Uterus (tissue), 4 donors: ENCODE measurements around the gene LGR6. TPM values are rescaled to one million over a fixed set of nuclear protein-coding genes. Genes with fewer than 3 reads are reported as not detected.

Source experiments
- DNase-seq, 2 donors: peaks; one replicate each; pipeline ENCODE4 v3.0.0-alpha.2; 2019 to 2020
- H3K27ac ChIP-seq, 2 donors: fragments of 200-600 bp; sonication (generic); 1 replicate in 1 of 2; 2 replicates in 1 of 2; pipeline ENCODE4 v1.5.1; 2016 to 2018
- H3K27me3 ChIP-seq, 2 donors: fragments of 200-600 bp; sonication (generic); one replicate each; pipeline ENCODE4 v1.5.1; 2018 to 2019; ENCODE audit warnings: control low read depth in 1 of 2
- H3K36me3 ChIP-seq, 2 donors: fragments of 200-600 bp; sonication (generic); one replicate each; pipeline ENCODE4 v1.5.1; 2019; ENCODE audit warnings: control low read depth in 1 of 2
- H3K4me1 ChIP-seq, 2 donors: fragments of 200-600 bp; sonication (generic); one replicate each; pipeline ENCODE4 v1.5.1; 2018 to 2019; ENCODE audit warnings: control low read depth in 1 of 2
- H3K4me3 ChIP-seq, 2 donors: fragments of 200-600 bp; sonication (generic); 1 replicate in 1 of 2; 2 replicates in 1 of 2; pipeline ENCODE4 v1.5.1; 2018 to 2019; ENCODE audit warnings: mild to moderate bottlenecking in 1 of 2
- H3K9me3 ChIP-seq, 2 donors: fragments of 200-600 bp; sonication (generic); one replicate each; pipeline ENCODE4 v1.5.1; 2019; ENCODE audit warnings: control low read depth in 1 of 2
- CTCF ChIP-seq, 4 experiments: fragments of 200-600 bp in 2 of 4; fragments of 450-650 bp in 2 of 4; sonication (generic) in 2 of 4; IDR thresholded peaks; one replicate each; pipeline ENCODE4 v1.5.1; 2016 to 2019; ENCODE audit warnings: antibody characterized with exemption in 4 of 4, mild to moderate bottlenecking in 2 of 4, moderate library complexity in 1 of 4
- POLR2A ChIP-seq, 2 donors: fragments of 450-650 bp; IDR thresholded peaks; one replicate each; pipeline ENCODE4 v1.6.1; 2016; ENCODE audit warnings: antibody characterized with exemption in 2 of 2, mild to moderate bottlenecking in 1 of 2, moderate library complexity in 1 of 2
- intact Hi-C: fragments of 100-400 bp; cut with DNase I; formaldehyde crosslinking; loops from one replicate; pipeline ENCODE4 v1.15.1; 2023; ENCODE audit warnings: low total_unique reads
- total RNA-seq, 4 donors: library from RNA; depleted of rRNA in 3 of 4; stranded (reverse); fragments of >200 nt in 3 of 4; gene quantifications; one replicate each; pipeline versions ENCODE4 v1.1.0 to v1.2.4, GENCODE V29; 2014 to 2023
- donor health status: DM: yes; HTN: yes; CAD: no.

The LGR6 gene
- total RNA-seq, 4 donors from 2014 or later = 3.5 to 7.2 (median 4.0) TPM; not detected in 1

GRCh38 chr1:202266061-202266765 lies 72.6 kb downstream of the LGR6 start:
- H3K4me3 ChIP-seq = no peak overlapping the region
- no peak for DNase-seq
- no peaks in the 10 kb centered on the region for H3K27me3 ChIP-seq
- no peaks in the 10 kb centered on the region for H3K9me3 ChIP-seq
- H3K4me1 ChIP-seq = no peaks in the 10 kb centered on the region
- no peak overlapping the region for H3K27ac ChIP-seq
- TF ChIP-seq CTCF (IDR thresholded peaks at IDR 0.05) (no peak), POLR2A (IDR thresholded peaks at IDR 0.05) (no peak)
- intact Hi-C loops = no loop called here
- no peaks in the 10 kb centered on the region for H3K36me3 ChIP-seq

- H3K27ac ChIP-seq = no peak overlapping the region
- no peak overlapping the region for H3K4me3 ChIP-seq
- no peaks in the 10 kb centered on the region for H3K9me3 ChIP-seq
- no peaks in the 10 kb centered on the region for H3K27me3 ChIP-seq
- DNase-seq = no peak
- no peaks in the 10 kb centered on the region for H3K4me1 ChIP-seq
- no peak for TF ChIP-seq POLR2A (IDR thresholded peaks at IDR 0.05)
- TF ChIP-seq CTCF (IDR thresholded peaks at IDR 0.05) = no peak
- intact Hi-C loops = no loop called here
- no peaks in the 10 kb centered on the region for H3K36me3 ChIP-seq
Observed at GRCh38 chr1:202268032-202268431, 74.4 kb downstream of the LGR6 start.

- no peaks in the 10 kb centered on the region for H3K9me3 ChIP-seq
- no peaks in the 10 kb centered on the region for H3K27me3 ChIP-seq
- intact Hi-C loops = no loop called here
- no peaks in the 10 kb centered on the region for H3K4me1 ChIP-seq
- TF ChIP-seq POLR2A (IDR thresholded peaks at IDR 0.05) (no peak), CTCF (IDR thresholded peaks at IDR 0.05) (no peak)
- H3K27ac ChIP-seq = no peak overlapping the region
- no peak for DNase-seq
- H3K36me3 ChIP-seq = no peaks in the 10 kb centered on the region
- H3K4me3 ChIP-seq = no peak overlapping the region
Observed at GRCh38 chr1:202268817-202269216, 75.2 kb downstream of the LGR6 start.

GRCh38 chr1:202270871-202271326 lies 77.3 kb downstream of the LGR6 start:
- Histone ChIP-seq H3K9me3 (no peaks in the 10 kb centered on the region), H3K4me1 (no peaks in the 10 kb centered on the region), H3K4me3 (no peak overlapping the region), H3K36me3 (no peaks in the 10 kb centered on the region), H3K27me3 (no peaks in the 10 kb centered on the region), H3K27ac (no peak overlapping the region)
- intact Hi-C loops = no loop called here
- peak in 1 of 2 donors; percentile 3 for DNase-seq
- TF ChIP-seq CTCF (IDR thresholded peaks at IDR 0.05) (no peak), POLR2A (IDR thresholded peaks at IDR 0.05) (no peak)

- H3K9me3 ChIP-seq = no peaks in the 10 kb centered on the region
- TF ChIP-seq CTCF (IDR thresholded peaks at IDR 0.05) (no peak), POLR2A (IDR thresholded peaks at IDR 0.05) (no peak)
- no peaks in the 10 kb centered on the region for H3K4me1 ChIP-seq
- H3K4me3 ChIP-seq = no peak overlapping the region
- H3K27ac ChIP-seq = no peak overlapping the region
- DNase-seq = no peak
- intact Hi-C loops = no loop called here
- H3K36me3 ChIP-seq = no peaks in the 10 kb centered on the region
- no peaks in the 10 kb centered on the region for H3K27me3 ChIP-seq
Observed at GRCh38 chr1:202272103-202272845, 78.7 kb downstream of the LGR6 start.
